Activated CD4-positive, CD25-positive, alpha-beta regulatory T cell treated with anti-CD3 and anti-CD28 coated beads, Interleukin-2, amount 50 U/mL, for 16 hours (primary cell): ENCODE results near the gene FRMPD1.
A peak's percentile ranks its signal among the peaks of the same experiment; 100 is the strongest.
"Not testable (repeated sequence)": the region's sequence is repeated elsewhere in the genome, so short reads cannot be mapped to it uniquely, and the experiment has no call there.

Source experiments
- DNase-seq: peaks from one replicate; pipeline ENCODE4 v3.0.0-alpha.2; 2020; ENCODE audit warnings: low read depth, low spot score

FRMPD1 gene, protein sequence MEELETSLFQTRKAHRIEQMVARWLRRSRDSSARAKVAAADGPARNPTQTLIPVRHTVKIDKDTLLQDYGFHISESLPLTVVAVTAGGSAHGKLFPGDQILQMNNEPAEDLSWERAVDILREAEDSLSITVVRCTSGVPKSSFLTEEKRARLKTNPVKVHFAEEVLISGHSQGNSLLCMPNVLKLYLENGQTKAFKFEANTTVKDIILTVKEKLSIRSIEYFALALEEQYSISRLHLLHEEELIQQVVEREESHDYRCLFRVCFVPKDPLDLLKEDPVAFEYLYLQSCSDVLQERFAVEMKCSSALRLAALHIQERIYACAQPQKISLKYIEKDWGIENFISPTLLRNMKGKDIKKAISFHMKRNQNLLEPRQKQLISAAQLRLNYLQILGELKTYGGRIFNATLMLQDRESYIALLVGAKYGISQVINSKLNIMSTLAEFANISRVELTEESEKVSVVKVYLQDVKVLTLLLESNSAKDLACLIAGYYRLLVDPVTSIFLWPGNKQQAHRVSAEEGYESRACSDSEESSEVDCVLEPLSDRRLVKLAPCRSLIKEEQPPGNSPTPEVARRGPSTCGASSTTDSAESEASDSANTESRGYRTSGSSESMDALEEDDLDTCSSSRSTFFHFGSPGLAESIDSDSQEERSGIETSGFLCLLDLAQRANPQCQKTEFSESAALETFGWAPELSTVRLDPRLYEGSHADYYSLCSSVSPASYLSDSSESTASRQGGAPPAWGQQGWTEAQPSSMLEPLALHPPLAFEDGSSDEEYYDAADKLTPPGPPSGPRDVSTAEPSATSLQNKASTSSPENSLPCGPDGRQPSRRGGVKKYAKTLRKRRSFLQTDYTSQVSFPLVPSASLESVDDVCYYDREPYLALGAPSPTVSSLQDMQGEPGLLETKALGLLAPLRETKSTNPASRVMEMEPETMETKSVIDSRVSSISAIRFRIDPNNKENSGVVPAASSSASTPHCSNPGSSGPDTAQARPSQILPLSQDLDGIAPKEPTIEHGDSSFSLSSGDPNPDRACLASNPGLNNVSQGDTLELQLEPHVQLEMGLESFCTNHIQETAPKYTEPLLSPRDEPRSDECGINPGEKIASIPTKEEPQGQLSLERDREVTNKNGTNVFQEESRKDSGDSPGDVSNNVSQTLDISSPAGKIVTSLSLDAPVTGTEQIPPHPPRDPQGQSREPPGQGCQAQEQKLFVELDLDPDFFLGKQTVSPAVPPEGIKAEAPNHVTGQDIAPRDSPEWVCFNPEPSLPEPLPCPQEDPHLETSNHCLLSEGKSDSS (N-terminal part only)

DNA sequence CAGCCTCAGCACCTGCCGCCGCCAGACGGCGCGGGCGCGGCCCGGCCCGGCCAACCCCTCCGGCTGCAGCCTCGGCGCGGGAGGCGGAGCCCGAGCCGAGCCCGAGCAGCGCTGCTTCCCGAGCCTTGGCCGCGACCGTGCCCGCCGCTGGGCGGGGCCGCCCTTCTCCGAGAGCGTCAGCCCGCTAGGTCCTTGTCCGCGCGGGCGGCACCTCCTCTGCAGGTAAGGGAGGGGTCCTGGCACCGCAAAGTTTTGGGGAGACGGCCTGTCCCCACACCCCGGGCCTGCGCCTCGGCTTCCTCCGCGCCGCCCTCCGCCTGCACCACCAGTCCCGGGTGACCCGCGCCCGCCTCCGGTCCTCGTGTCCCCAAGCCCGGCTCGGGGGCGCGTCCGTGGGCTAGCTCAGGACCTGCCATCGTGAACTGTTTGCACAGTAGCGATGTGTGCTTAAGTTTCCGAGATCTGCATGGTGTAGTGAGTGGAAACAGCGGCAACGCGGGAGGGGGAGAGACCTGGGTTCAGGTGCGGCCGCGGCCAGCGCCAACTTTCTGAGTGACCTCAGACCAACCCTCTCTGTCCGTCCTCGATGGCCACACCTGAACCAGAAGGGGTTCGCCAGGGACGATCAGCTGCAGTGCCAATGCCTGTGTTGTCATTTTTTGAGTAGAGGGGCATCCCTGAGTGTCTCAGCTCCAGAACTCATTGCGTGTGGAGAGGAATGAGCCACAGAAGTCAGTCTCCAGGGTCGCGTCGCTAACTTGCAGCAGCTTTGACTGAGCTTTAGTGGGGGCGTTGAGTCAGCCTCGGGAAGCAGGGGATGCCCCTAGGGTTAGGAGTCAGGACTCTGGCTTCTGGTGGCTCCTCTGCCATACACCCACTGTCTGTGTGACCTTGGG lies at the start of gene FRMPD1:
Gene FRMPD1 (plus strand): TSS at position 82 of the 896 bp plus-strand sequence. CDS start 41,688 bp downstream, outside the sequence.
- peak; percentile 6 for DNase-seq

- DNase-seq, result not testable (repeated sequence)
These were observed 48.7 kb upstream of the FRMPD1 start for GRCh38 chr9:37602061-37602460.

GRCh38 chr9:37602817-37603216 lies 47.9 kb upstream of the FRMPD1 start:
- DNase-seq, result no peak

- DNase-seq, result no peak
These were observed 46.5 kb upstream of the FRMPD1 start for GRCh38 chr9:37604296-37604695.

GRCh38 chr9:37608250-37608649 lies 42.5 kb upstream of the FRMPD1 start:
- DNase-seq, result no peak

GRCh38 chr9:37609735-37610397 lies 40.9 kb upstream of the FRMPD1 start:
- DNase-seq, result no peak

GRCh38 chr9:37611014-37611413 lies 39.7 kb upstream of the FRMPD1 start:
- DNase-seq, result no peak

DNA sequence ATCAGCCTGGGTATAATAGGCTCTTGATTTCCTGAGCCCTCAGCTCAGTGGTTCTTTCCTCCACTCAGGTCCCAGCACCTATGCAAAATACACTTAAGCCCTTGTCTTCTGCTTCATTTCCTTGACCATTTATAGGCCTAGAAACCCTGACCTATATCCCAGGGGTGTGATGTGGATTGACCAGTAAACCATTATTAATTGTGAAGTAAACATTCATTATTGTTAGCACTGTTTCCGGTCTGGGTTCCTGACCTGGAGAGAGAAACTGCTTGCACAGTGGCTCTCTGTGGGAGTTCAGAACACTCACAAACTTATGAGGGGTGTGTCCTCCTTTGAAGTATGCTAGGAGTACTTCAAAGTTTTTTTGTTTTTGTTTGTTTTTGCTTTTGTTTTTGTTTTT lies 38.8 kb upstream of the FRMPD1 start:
- DNase-seq, result no peak

GRCh38 chr9:37617161-37617560 lies 33.6 kb upstream of the FRMPD1 start:
- DNase-seq, result no peak

- no peak for DNase-seq
These were observed 32.9 kb upstream of the FRMPD1 start for GRCh38 chr9:37617832-37618231.

- DNase-seq, result no peak
These were observed 31.9 kb upstream of the FRMPD1 start for GRCh38 chr9:37618817-37619216.

DNA sequence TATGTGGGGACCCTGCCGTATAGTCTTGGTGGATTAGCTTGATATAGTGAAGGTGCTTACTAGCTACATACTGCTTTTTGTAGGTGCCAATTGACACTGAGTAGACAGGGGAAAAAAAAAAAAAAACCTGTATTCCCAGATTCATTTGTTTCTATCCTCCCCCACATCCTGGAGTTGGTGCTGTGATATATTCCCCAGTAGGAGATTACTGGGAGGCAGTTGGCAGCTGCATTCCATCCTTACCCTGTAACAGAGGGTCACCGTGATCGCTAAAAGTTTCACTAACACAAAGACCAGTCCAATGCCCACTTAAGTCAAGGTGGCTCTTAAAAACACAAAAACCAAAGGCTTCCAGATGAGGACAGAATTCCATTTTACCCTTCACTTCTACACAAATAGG lies 30.9 kb upstream of the FRMPD1 start:
- no peak for DNase-seq

DNA sequence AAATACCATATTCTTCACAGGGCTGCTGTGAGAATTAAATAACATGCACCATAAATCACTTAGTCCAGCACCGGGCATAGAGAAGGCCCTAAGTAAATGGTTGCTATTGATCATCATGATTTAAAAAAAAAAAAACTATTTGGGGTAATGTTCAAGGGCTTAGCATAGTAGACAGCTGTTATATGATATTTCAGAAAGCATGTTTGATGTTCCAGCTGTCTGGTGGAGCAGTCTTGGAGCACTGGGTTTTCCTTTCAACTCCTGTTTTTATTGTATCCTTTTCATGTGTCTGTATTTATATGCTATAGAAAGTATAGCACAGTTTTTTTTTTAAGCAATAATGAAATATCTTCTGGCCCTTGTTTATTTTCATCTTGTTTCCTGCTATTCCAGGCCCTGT lies 30.4 kb upstream of the FRMPD1 start:
- DNase-seq, result no peak

- no peak for DNase-seq
These were observed 29.3 kb upstream of the FRMPD1 start for GRCh38 chr9:37621273-37622121.

- no peak for DNase-seq
These were observed 28.3 kb upstream of the FRMPD1 start for GRCh38 chr9:37622462-37622861.

- no peak for DNase-seq
These were observed 27.5 kb upstream of the FRMPD1 start for GRCh38 chr9:37623267-37623666.

GRCh38 chr9:37624073-37624472 lies 26.7 kb upstream of the FRMPD1 start:
- no peak for DNase-seq

DNA sequence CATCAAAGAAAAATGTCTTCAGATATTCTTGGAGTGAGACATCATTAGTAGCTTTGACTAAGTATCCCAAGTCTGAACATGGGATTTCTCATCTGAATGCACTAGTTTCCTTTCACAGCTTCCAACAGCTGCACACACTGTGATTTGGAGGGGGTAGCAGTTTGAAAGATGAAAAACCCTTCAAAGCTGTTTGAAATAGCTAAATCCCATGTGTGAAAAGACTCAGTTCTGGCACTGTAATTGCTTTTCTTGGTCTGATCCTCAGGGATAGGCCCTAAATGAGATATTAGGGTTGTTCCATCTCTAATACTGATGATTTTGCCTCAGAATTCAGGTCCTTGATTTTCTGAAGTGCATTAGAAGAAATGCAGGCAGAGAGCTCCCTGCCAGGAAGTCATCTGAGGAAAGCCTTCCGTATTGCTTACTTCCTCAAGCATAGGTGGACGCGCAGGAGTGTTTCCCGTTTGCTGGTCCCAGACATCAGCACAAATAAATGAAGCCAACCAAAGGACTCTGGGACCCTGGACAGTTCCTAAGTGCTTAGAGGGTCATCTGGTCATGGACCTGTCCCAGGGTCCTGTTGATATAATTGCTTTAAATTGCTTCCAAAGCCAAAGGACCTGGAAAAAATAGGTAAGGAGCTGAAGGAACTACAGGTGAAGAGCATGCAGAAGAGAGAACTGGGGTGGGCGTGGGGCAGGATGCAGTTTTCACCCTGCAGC lies 25.6 kb upstream of the FRMPD1 start:
- DNase-seq, result no peak

GRCh38 chr9:37625758-37626147 lies 25.0 kb upstream of the FRMPD1 start:
- DNase-seq, result no peak
